Measurements from ENCODE around the gene COL4A2.

COL4A2 gene

GRCh38 chr13:110554227-110554836, 247.2 kb downstream of the COL4A2 start:
- no peak for TF ChIP-seq CTCF (conservative IDR thresholded peaks at IDR 0.05; ENCODE audit: low read length)
- DNase-seq (ENCODE audit: low read depth): no peak
- no peak overlapping the region for H3K4me3 ChIP-seq (ENCODE audit: low read length)

- H3K4me3 ChIP-seq (ENCODE audit: low read length): no peak overlapping the region
- no peak for DNase-seq (ENCODE audit: low read depth)
- TF ChIP-seq CTCF (conservative IDR thresholded peaks at IDR 0.05; ENCODE audit: low read length): no peak
Measured at GRCh38 chr13:110554946-110555345, 247.9 kb downstream of the COL4A2 start.

- no peak for TF ChIP-seq CTCF (conservative IDR thresholded peaks at IDR 0.05; ENCODE audit: low read length)
- no peak overlapping the region for H3K4me3 ChIP-seq (ENCODE audit: low read length)
- no peak for DNase-seq (ENCODE audit: low read depth)
Measured at GRCh38 chr13:110555601-110556223, 248.6 kb downstream of the COL4A2 start.

GRCh38 chr13:110556224-110556606, 249.1 kb downstream of the COL4A2 start:
- TF ChIP-seq CTCF (conservative IDR thresholded peaks at IDR 0.05; ENCODE audit: low read length): no peak
- H3K4me3 ChIP-seq (ENCODE audit: low read length): no peak overlapping the region
- no peak for DNase-seq (ENCODE audit: low read depth)

- no peak for DNase-seq (ENCODE audit: low read depth)
- no peak for TF ChIP-seq CTCF (conservative IDR thresholded peaks at IDR 0.05; ENCODE audit: low read length)
- no peak overlapping the region for H3K4me3 ChIP-seq (ENCODE audit: low read length)
Measured at GRCh38 chr13:110557082-110557481, 250.0 kb downstream of the COL4A2 start.

- no peak for TF ChIP-seq CTCF (conservative IDR thresholded peaks at IDR 0.05; ENCODE audit: low read length)
- no peak for DNase-seq (ENCODE audit: low read depth)
- H3K4me3 ChIP-seq (ENCODE audit: low read length): no peak overlapping the region
Measured at GRCh38 chr13:110557610-110558305, 250.7 kb downstream of the COL4A2 start.

Data from AG10803 (cell line).